Fibroblast of skin of left biceps (primary cell): Measurements from ENCODE around the gene LAMA3.

ENCODE experiments used
- DNase-seq, 2 experiments: peaks; one replicate each; pipeline ENCODE4 v3.0.0-alpha.2; 2013; ENCODE audit warnings: low read depth in 2 of 2

LAMA3 gene

GRCh38 chr18:23877371-23877770 lies 188.1 kb downstream of the LAMA3 start:
- no peak for DNase-seq

- no peak for DNase-seq
These were observed 189.2 kb downstream of the LAMA3 start for GRCh38 chr18:23878336-23878900.

- DNase-seq: no peak
These were observed 189.9 kb downstream of the LAMA3 start for GRCh38 chr18:23879126-23879525.

- DNase-seq: no peak
These were observed 190.3 kb downstream of the LAMA3 start for GRCh38 chr18:23879544-23879943.

GRCh38 chr18:23879966-23880565 lies 190.8 kb downstream of the LAMA3 start:
- no peak for DNase-seq

- no peak for DNase-seq
These were observed 191.8 kb downstream of the LAMA3 start for GRCh38 chr18:23880931-23881617.

- no peak for DNase-seq
These were observed 192.5 kb downstream of the LAMA3 start for GRCh38 chr18:23881778-23882177.

GRCh38 chr18:23882616-23883276 lies 193.5 kb downstream of the LAMA3 start:
- no peak for DNase-seq

- DNase-seq: no peak
These were observed 194.1 kb downstream of the LAMA3 start for GRCh38 chr18:23883277-23883790.

GRCh38 chr18:23884681-23885375 lies 195.6 kb downstream of the LAMA3 start:
- no peak for DNase-seq

GRCh38 chr18:23885750-23886149 lies 196.5 kb downstream of the LAMA3 start:
- DNase-seq: no peak

- DNase-seq: no peak
These were observed 197.8 kb downstream of the LAMA3 start for GRCh38 chr18:23887035-23887434.

GRCh38 chr18:23887493-23887892 lies 198.2 kb downstream of the LAMA3 start:
- DNase-seq: no peak

- no peak for DNase-seq
These were observed 199.6 kb downstream of the LAMA3 start for GRCh38 chr18:23888881-23889280.

- DNase-seq: no peak
These were observed 200.7 kb downstream of the LAMA3 start for GRCh38 chr18:23889907-23890306.

- DNase-seq: peak; percentile 15
These were observed 201.3 kb downstream of the LAMA3 start for GRCh38 chr18:23890589-23890988.

GRCh38 chr18:23893653-23894052 lies 204.4 kb downstream of the LAMA3 start:
- no peak for DNase-seq

- DNase-seq: no peak
These were observed 205.5 kb downstream of the LAMA3 start for GRCh38 chr18:23894661-23895175.

GRCh38 chr18:23897291-23897690 lies 208.0 kb downstream of the LAMA3 start:
- DNase-seq: no peak

GRCh38 chr18:23897733-23898132 lies 208.5 kb downstream of the LAMA3 start:
- no peak for DNase-seq

GRCh38 chr18:23900994-23901393 lies 211.7 kb downstream of the LAMA3 start:
- DNase-seq: no peak

GRCh38 chr18:23902396-23902795 lies 213.1 kb downstream of the LAMA3 start:
- DNase-seq: no peak
